Lung (tissue), 12 donors: ENCODE measurements around the gene VEPH1. TPM values are rescaled to one million over a fixed set of nuclear protein-coding genes. Genes with fewer than 3 reads are reported as not detected.
A peak's percentile ranks its signal among the peaks of the same experiment; 100 is the strongest.

ENCODE experiments used
- ATAC-seq: fragments of 200-7000 bp; cut with Tn5 transposase; one replicate; pipeline ENCODE4 v1.9.1; 2020; ENCODE audit warnings: moderate number of reproducible peaks; ENCODE audit not compliant: insufficient read depth, low FRiP score
- DNase-seq, 3 donors: peaks; one replicate each; pipeline ENCODE4 v3.0.0-alpha.2; 2013 to 2017
- H3K27ac ChIP-seq, 2 donors: one replicate each; pipeline ENCODE4 v1.5.1; 2013; ENCODE audit warnings: mild to moderate bottlenecking in 2 of 2, moderate library complexity in 2 of 2, control low read depth in 1 of 2, inconsistent platforms in 1 of 2, low read depth in 1 of 2, low read length in 1 of 2
- H3K27me3 ChIP-seq, 3 donors: one replicate each; pipeline ENCODE4 v1.5.1; 2013; ENCODE audit warnings: low read length in 2 of 3; ENCODE audit not compliant: control insufficient read depth in 3 of 3, insufficient read depth in 3 of 3
- H3K36me3 ChIP-seq, 4 donors: one replicate each; pipeline ENCODE4 v1.5.1; 2013; ENCODE audit warnings: low read length in 4 of 4, mild to moderate bottlenecking in 1 of 4, moderate library complexity in 1 of 4; ENCODE audit not compliant: control insufficient read depth in 4 of 4, insufficient read depth in 4 of 4
- H3K4me1 ChIP-seq, 5 donors: one replicate each; pipeline ENCODE4 v1.5.1; 2013; ENCODE audit warnings: low read length in 5 of 5, mild to moderate bottlenecking in 2 of 5, moderate library complexity in 1 of 5; ENCODE audit not compliant: control insufficient read depth in 5 of 5, insufficient read depth in 5 of 5
- H3K4me3 ChIP-seq: one replicate; pipeline ENCODE4 v1.5.1; 2013; ENCODE audit warnings: mild to moderate bottlenecking, control low read depth, moderate library complexity
- H3K9ac ChIP-seq, 2 donors: one replicate each; pipeline ENCODE4 v1.5.1; 2013; ENCODE audit warnings: low read length in 2 of 2, control low read depth in 1 of 2; ENCODE audit not compliant: insufficient read depth in 1 of 2
- H3K9me3 ChIP-seq, 4 donors: one replicate each; pipeline ENCODE4 v1.5.1; 2013; ENCODE audit warnings: low read length in 3 of 4, mild to moderate bottlenecking in 1 of 4, moderate library complexity in 1 of 4; ENCODE audit not compliant: control insufficient read depth in 4 of 4, insufficient read depth in 3 of 4
- CTCF ChIP-seq: IDR thresholded peaks from 2 replicates; pipeline ENCODE4 v1.5.1; 2012; ENCODE audit warnings: mild to moderate bottlenecking; ENCODE audit errors: control extremely low read depth, extremely low read depth
- WGBS, 2 donors: extraction: QIAGEN DNeasy Blood & Tissue Kit; methylation state at CpG; one replicate each; pipeline ENCODE4 v1.1.7; 2013; 5-methylcytosine and 5-hydroxymethylcytosine counted together
- polyA plus RNA-seq, 2 donors: library from polyadenylated mRNA; stranded (reverse); fragments of 200-250 nt; gene quantifications; one replicate each; pipeline ENCODE4 v1.2.1, GENCODE V29; 2013
- total RNA-seq, 2 donors: library from RNA; depleted of rRNA in 1 of 2; stranded (reverse); fragments of >200 nt in 1 of 2; gene quantifications; one replicate each; pipeline ENCODE4 v1.2.1, GENCODE V29; 2014 to 2021
- donor health status: control.
- donor health status: control.
- donor health status: Bipolar disorder and iron deficiency.
- donor health status: healthy.
- donor health status: DM: yes; HTN: yes; CAD: no.

VEPH1 gene
- total and polyA plus RNA-seq, 4 donors = 14.6 to 237 (median 65.5) TPM

GRCh38 chr3:157248590-157249422 is 254.4 kb downstream of the VEPH1 start:
- H3K27ac ChIP-seq = peak overlapping the region; percentile 11 to 79
- H3K9ac ChIP-seq = no peak overlapping the region
- DNase-seq (peak in 2 of 3 donors; percentile 42 to 46), ATAC-seq (no peak)
- H3K9me3 ChIP-seq = peaks cover 0 to 4% (median 0%) of the 10 kb centered on the region in 4 donors
- H3K4me1 ChIP-seq = peaks cover 0 to 6% (median 2%) of the 10 kb centered on the region in 5 donors
- no peak for TF ChIP-seq CTCF
- H3K27me3 ChIP-seq = no peaks in the 10 kb centered on the region
- WGBS, 2 donors = 55 to 59% methylated on average over 5 of the region's 5 CpGs
- H3K36me3 ChIP-seq = peaks cover 0 to 3% (median 0%) of the 10 kb centered on the region in 4 donors
- no peak overlapping the region for H3K4me3 ChIP-seq

GRCh38 chr3:157247391-157247790 is 255.8 kb downstream of the VEPH1 start:
- no peak for TF ChIP-seq CTCF
- DNase-seq (no peak), ATAC-seq (no peak)
- WGBS, 2 donors = 64 to 66% methylated on average over 1 of the region's 1 CpG
- Histone ChIP-seq H3K27me3 (no peaks in the 10 kb centered on the region), H3K36me3 (peaks cover 0 to 3% (median 0%) of the 10 kb centered on the region in 4 donors), H3K4me3 (no peak overlapping the region), H3K27ac (peak overlapping the region in 1 of 2 donors; percentile 10), H3K9me3 (peaks cover 0 to 4% (median 0%) of the 10 kb centered on the region in 4 donors), H3K4me1 (peaks cover 0 to 6% (median 2%) of the 10 kb centered on the region in 5 donors), H3K9ac (no peak overlapping the region)

GRCh38 chr3:157242836-157243235 is 260.4 kb downstream of the VEPH1 start:
- Histone ChIP-seq H3K4me3 (no peak overlapping the region), H3K4me1 (peaks cover 0 to 8% (median 2%) of the 10 kb centered on the region in 5 donors), H3K9ac (no peak overlapping the region), H3K36me3 (no peaks in the 10 kb centered on the region), H3K27me3 (no peaks in the 10 kb centered on the region), H3K9me3 (no peaks in the 10 kb centered on the region), H3K27ac (no peak overlapping the region)
- DNase-seq (no peak), ATAC-seq (no peak)
- no peak for TF ChIP-seq CTCF
- WGBS, 2 donors = 97 to 100% methylated on average over 1 of the region's 1 CpG
